ENCODE results near the gene GEMIN7. TPM values are rescaled to one million over a fixed set of nuclear protein-coding genes. Genes with fewer than 3 reads are reported as not detected.
A peak's percentile ranks its signal among the peaks of the same experiment; 100 is the strongest.

Gene GEMIN7
- total RNA-seq, 2 experiments from 2014 or later = 35.4 to 35.5 TPM

DNA sequence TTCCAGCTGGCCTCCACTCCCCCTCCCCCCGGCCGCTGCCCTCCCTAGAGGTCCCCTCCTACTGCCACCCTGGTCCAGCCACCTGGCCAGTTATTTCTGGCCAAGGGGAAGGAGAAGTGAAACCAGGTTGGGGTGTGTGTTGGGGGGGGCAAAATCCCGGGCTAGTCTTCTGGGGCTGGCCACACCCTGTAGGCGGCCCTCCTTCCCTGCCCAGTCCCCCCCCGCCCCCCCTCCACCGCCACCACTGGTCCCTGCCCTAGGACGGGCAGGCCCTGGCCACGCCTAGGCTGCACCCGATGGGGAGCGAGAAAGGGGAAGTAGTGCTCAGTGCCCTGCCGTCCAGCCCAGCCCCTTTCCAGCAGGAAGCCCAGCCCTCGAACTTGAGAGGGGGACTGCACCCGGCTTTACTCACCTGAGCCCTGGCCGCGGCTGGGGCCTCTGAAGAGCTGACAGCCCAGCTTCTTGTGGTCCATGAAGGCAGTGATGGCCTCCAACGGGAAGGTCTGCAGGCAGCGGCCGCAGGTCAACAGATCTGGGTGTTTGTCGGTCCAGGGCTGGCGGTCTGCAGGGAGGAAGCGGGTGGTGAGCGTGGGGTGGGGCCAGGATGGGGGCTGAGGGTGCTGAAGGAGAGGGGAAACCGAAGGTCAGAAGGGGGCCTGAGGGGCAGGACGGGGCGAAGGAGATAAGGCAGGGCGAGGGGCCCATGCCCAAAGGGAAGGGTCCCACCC is 3.6 kb upstream of the GEMIN7 start:
- ChIA-PET POLR2A (interaction anchor here (0.9 kb wide), 1 partner anchor 16 kb away, joined by 4 read pairs; no protein-coding TSS in a partner anchor), CTCF (interaction anchor here (0.6 to 1.1 kb wide), 3 partner anchors 16 to 567 kb away, joined by 3 read pairs; no protein-coding TSS in a partner anchor)
- ATAC-seq (peak; percentile 20), DNase-seq (peak; percentile 61)
- Mint-ChIP-seq H3K27ac (peak overlapping the region; percentile 31), H3K36me3 (ENCODE audit: low read depth) (peaks cover 6% of the 10 kb centered on the region), H3K27me3 (no peaks in the 10 kb centered on the region), H3K9me3 (ENCODE audit: low read depth) (no peaks in the 10 kb centered on the region), H3K4me1 (peaks cover 28% of the 10 kb centered on the region), H3K4me3 (peak overlapping the region; percentile 77)
- intact Hi-C loops (cut with DNase I, micrococcal nuclease) = loop anchor here (1.0 to 5.0 kb wide), 9 partner anchors 52 to 913 kb away; partner anchors contain the start of genes BLOC1S3 (in 1 of the 2), CLPTM1 (in 1 of the 2), MARK4 (in 1 of the 2) and TOMM40 (in 1 of the 2)

DNA sequence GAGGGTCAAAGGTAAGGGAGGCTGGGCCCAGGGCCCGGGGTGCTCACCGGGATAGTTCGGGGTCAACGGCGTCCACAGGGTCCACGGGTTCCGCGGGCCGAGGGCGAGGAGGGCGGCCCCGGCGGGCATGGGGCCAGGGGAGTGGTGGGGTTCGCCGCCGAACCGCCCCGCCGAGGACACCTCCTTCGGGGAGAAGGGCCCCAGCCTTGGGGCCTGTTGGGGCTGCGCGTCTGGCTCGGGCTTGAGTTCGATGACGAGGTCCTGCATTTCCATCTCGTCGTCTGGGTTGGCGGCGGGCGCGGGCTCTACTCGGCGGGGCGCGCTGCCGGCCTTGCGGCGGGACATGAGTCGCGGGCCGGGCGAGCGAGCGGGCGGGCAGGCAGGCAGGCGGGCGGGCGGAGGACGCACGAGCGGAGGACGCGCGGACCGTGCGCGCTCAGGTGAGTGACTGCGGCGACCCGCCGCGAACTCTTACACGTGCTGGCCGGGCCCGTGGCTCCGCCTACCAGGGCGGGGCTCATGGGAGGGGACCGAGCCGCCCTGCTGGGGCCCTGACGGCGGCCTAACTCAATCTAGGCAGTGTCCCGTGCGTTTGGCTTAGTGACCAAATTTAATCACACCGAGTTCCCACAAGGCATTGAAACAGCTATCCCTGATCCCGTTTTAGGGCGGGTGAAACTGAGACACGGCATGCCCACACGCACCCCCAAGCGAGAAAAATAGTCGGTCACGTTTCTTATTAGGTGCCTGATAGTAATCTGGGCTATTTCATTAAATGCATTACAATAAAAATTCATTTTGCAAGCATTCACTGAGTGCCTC is 2.8 kb upstream of the GEMIN7 start, which contains the start of gene ZNF296:
Gene ZNF296 (minus strand): TSS at position 450 of the 822 bp plus-strand sequence. CDS start 105 bp downstream, at position 345.
- H3K27me3 Mint-ChIP-seq = no peaks in the 10 kb centered on the region
- H3K36me3 Mint-ChIP-seq (ENCODE audit: low read depth) = peaks cover 9% of the 10 kb centered on the region
- intact Hi-C loops (cut with DNase I, micrococcal nuclease) = loop anchor here (1.0 to 5.0 kb wide), 9 partner anchors 51 to 914 kb away; partner anchors contain the start of genes BLOC1S3 (in 1 of the 2), CLPTM1 (in 1 of the 2), MARK4 (in 1 of the 2) and TOMM40 (in 1 of the 2)
- H3K27ac Mint-ChIP-seq = peak within 1 kb of the TSS; percentile 83
- H3K9me3 Mint-ChIP-seq (ENCODE audit: low read depth) = no peaks in the 10 kb centered on the region
- ATAC-seq (peak; percentile 82), DNase-seq (peak; percentile 90)
- H3K4me1 Mint-ChIP-seq = peaks cover 33% of the 10 kb centered on the region
- peak within 1 kb of the TSS; percentile 77 for H3K4me3 Mint-ChIP-seq
- CTCF ChIA-PET = no interaction called here
- POLR2A ChIA-PET = no interaction called here

DNA sequence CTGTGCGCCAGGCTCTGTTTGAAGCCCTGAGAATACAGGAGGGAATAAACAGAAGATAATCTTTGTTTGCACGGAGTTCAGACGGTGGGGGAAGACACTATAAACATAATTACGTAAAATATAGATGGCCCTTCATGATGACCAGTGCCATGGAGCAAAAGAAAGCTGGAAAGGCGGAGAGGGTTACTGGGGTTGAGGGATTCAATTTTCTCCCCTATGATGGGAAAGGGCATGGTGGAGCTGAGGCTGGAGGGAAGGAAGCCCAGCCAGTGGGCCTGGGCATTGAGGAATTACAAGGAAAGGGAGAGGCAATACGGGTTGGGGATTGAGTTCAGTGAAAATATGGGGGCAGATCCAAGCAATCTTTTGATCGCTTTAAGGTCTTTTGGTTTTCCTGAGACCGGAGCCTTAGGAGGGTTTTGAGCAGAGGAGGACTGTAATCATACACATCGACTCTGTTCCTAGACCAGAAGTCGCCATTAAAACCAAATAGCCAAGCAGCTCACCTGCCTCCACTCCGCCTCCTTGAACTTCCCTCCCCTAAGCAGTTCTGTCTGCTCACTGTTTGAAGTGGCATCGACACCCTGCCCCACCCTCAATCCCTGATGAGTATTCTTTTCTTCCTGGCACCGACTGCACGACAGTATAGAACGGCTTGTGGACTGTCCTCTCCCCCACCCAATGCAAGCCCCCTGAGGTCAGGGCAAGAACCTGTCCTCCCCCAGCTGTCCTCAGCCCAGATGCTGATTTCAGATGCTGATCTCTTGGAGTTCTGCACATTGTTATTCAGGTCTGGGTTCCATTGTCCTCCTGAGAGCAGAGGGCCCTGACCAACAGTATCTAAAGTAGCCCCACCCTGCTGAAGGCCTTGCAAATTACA is 2.0 kb upstream of the GEMIN7 start:
- ChIA-PET CTCF (no interaction called here), POLR2A (no interaction called here)
- H3K4me3 Mint-ChIP-seq = peak overlapping the region; percentile 77
- peaks cover 17% of the 10 kb centered on the region for H3K36me3 Mint-ChIP-seq (ENCODE audit: low read depth)
- no peak for DNase-seq
- peaks cover 40% of the 10 kb centered on the region for H3K4me1 Mint-ChIP-seq
- no peaks in the 10 kb centered on the region for H3K27me3 Mint-ChIP-seq
- peak overlapping the region; percentile 83 for H3K27ac Mint-ChIP-seq
- no peak for ATAC-seq
- intact Hi-C loops (cut with DNase I, micrococcal nuclease) = loop anchor here (1.0 to 5.0 kb wide), 9 partner anchors 50 to 915 kb away; partner anchors contain the start of genes BLOC1S3 (in 1 of the 2), CLPTM1 (in 1 of the 2), MARK4 (in 1 of the 2) and TOMM40 (in 1 of the 2)
- no peaks in the 10 kb centered on the region for H3K9me3 Mint-ChIP-seq (ENCODE audit: low read depth)

DNA sequence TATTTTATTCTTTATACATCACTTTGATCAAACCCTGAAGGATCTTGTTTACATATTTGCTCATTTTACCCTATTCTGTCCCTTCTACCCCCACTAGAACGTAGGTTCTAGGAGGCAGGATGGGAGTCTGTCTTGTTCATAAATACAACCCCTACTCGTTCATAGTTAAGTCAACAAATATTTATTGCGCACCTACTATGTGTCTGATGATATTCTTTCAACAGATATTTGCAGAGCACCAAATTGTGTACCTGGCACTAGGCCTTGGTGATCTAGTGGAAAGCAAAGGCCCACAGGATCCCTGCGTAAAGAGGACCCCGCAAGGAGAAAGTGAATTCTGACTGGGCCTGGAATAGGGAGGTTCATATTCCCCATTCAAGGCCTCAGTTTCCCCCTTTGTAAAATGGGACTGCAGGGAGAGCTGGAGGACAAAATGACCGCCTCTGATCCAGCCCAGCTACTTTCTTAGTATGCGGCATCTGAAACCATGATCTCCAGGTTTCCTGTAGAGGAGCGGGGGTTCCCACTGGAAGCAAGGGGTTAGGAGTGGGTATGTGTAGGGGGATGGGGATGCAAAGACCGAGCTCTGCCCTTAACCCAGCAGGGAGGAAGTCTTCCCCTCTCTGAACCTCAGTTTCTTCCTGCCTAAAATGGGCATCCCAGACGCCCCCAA is 534 bp upstream of the GEMIN7 start:
- peaks cover 22% of the 10 kb centered on the region for H3K36me3 Mint-ChIP-seq (ENCODE audit: low read depth)
- H3K4me3 Mint-ChIP-seq = peak overlapping the region; percentile 99
- no peak for DNase-seq
- ChIA-PET POLR2A (interaction anchor here (0.5 to 0.6 kb wide), 2 partner anchors 17 to 100 kb away, joined by 3 read pairs; partner anchors contain the start of genes BLOC1S3 and TRAPPC6A), CTCF (interaction anchor here (2.7 kb wide), 1 partner anchor 14 kb away, joined by 12 read pairs; the partner anchor contains the start of gene PPP1R37)
- H3K27ac Mint-ChIP-seq = peak overlapping the region; percentile 60
- no peaks in the 10 kb centered on the region for H3K9me3 Mint-ChIP-seq (ENCODE audit: low read depth)
- peak; percentile 5 for ATAC-seq
- intact Hi-C loops (cut with DNase I, micrococcal nuclease) = loop anchor here (1.0 to 5.0 kb wide), 10 partner anchors 13 to 916 kb away; partner anchors contain the start of genes BLOC1S3 (in 2 of the 2), TRAPPC6A (in 2 of the 2), CLASRP (in 1 of the 2) and RELB (in 1 of the 2)
- H3K4me1 Mint-ChIP-seq = peaks cover 43% of the 10 kb centered on the region
- H3K27me3 Mint-ChIP-seq = no peaks in the 10 kb centered on the region

DNA sequence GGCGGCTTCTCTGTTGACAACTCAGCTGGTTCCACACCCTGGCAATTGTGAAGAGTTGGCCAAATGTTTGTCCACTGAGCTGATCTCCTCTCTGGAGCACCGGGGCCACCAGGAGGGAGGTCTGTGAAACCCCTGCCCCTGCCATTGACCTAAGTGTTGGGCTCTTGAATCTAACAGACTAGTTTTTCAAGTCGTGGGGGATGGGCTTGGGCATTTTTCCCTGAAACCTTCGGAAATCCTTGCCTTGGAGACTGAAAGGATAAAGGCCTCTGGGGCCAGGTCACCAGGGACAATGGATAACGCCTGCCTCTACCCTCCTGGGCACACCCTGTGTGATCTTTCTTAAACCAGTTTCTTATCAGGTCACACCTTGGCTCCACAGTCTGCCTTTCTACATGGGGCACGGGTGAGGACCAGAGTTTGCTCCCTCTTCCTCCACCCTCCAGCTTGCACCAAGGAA is 881 bp downstream of the GEMIN7 start:
- H3K27ac Mint-ChIP-seq = peak overlapping the region; percentile 88
- ChIA-PET CTCF (interaction anchor here (0.7 to 2.7 kb wide), 4 partner anchors 9 to 101 kb away, joined by 3 to 12 read pairs (median 4); partner anchors contain the start of gene PPP1R37), POLR2A (interaction anchor here (0.9 to 1.2 kb wide), 2 partner anchors 12 to 91 kb away, joined by 3 to 5 read pairs; partner anchors contain the start of gene PPP1R37)
- H3K4me1 Mint-ChIP-seq = peaks cover 39% of the 10 kb centered on the region
- peak overlapping the region; percentile 99 for H3K4me3 Mint-ChIP-seq
- H3K27me3 Mint-ChIP-seq = no peaks in the 10 kb centered on the region
- H3K36me3 Mint-ChIP-seq (ENCODE audit: low read depth) = peaks cover 23% of the 10 kb centered on the region
- DNase-seq = peak; percentile 25
- no peaks in the 10 kb centered on the region for H3K9me3 Mint-ChIP-seq (ENCODE audit: low read depth)
- no peak for ATAC-seq
- intact Hi-C loops (cut with DNase I, micrococcal nuclease) = loop anchor here (1.0 to 5.0 kb wide), 10 partner anchors 11 to 918 kb away; partner anchors contain the start of genes BLOC1S3 (in 2 of the 2), TRAPPC6A (in 2 of the 2), CLASRP (in 1 of the 2) and RELB (in 1 of the 2)

DNA sequence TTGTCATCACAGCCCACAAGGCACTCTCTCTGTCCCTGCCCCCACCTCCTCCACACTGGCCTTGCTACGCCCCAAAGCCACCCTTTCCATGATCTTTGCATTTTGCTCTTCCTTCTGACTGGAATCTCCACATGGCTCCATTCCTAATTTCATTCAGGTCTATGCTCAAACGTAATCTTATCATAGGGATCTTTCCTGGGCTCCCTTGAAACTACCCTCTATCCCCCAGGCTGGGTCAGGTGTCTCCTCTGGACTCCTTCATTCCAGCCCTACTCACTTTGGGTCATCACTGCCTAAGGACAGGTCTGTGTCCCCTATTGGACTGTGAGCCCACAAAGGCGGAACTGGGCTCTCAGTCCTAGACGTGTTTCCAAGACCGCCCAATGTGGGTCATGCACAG is 3.1 kb downstream of the GEMIN7 start:
- Mint-ChIP-seq H3K9me3 (ENCODE audit: low read depth) (no peaks in the 10 kb centered on the region), H3K4me1 (peaks cover 35% of the 10 kb centered on the region), H3K27ac (no peak overlapping the region), H3K27me3 (no peaks in the 10 kb centered on the region), H3K4me3 (no peak overlapping the region), H3K36me3 (ENCODE audit: low read depth) (peaks cover 29% of the 10 kb centered on the region)
- intact Hi-C loops (cut with DNase I, micrococcal nuclease) = no loop called here
- no peak for DNase-seq
- ChIA-PET CTCF (no interaction called here), POLR2A (no interaction called here)
- no peak for ATAC-seq

DNA sequence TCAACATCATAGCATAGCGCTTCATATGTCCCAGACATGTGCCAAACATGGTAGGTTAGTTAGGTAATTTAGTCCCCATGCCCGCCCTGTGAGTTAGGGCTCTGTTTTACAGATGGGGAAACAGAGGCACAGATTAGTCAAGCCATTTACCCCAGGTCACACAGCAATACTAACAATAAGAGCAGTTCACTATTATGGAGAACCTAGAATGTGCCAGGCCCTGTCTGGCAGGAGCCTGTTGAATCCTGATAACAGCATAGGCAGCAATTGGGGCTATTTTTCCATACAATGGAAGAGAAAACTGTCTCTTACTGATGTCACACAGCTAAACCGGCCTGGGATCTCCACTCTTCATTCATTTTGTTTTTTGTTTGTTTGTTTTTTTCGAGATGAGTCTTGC is 7.4 kb downstream of the GEMIN7 start:
- H3K9me3 Mint-ChIP-seq (ENCODE audit: low read depth) = no peaks in the 10 kb centered on the region
- DNase-seq (no peak), ATAC-seq (no peak)
- no peak overlapping the region for H3K4me3 Mint-ChIP-seq
- intact Hi-C loops (cut with DNase I, micrococcal nuclease) = no loop called here
- peaks cover 41% of the 10 kb centered on the region for H3K36me3 Mint-ChIP-seq (ENCODE audit: low read depth)
- ChIA-PET POLR2A (no interaction called here), CTCF (no interaction called here)
- no peak overlapping the region for H3K27ac Mint-ChIP-seq
- peaks cover 31% of the 10 kb centered on the region for H3K4me1 Mint-ChIP-seq
- no peaks in the 10 kb centered on the region for H3K27me3 Mint-ChIP-seq

DNA sequence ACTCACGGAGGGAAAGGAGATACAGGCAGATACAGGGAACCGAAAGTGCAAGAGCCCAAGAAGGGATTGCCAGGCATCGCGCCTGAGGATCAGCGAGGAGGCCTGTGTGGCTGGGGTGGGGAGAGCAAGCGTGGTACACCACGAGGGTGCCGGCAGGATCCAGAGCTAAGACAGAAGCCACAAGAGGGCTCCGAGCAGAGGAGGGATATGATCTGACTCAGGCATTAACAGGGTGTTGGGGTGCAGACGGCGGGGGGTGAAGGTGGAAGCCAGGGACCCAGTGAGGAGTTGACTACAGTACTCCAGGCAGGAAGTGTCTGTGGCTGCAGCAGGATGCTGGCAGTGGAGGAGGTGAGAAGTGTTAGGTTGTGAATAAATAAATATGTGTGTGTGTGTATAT is 8.5 kb downstream of the GEMIN7 start:
- H3K9me3 Mint-ChIP-seq (ENCODE audit: low read depth) = no peaks in the 10 kb centered on the region

DNA sequence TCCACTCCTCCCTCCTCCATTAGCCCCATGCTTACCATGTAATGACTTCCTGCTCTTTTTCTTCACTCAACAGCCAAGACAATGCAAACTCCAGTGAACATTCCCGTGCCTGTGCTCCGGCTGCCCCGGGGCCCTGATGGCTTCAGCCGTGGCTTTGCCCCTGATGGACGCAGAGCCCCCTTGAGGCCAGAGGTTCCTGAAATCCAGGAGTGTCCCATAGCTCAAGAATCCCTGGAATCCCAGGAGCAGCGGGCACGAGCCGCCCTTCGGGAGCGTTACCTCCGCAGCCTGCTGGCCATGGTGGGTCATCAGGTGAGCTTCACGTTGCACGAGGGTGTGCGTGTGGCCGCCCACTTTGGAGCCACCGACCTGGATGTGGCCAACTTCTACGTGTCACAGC is 11.0 kb downstream of the GEMIN7 start:
- intact Hi-C loops (cut with DNase I, micrococcal nuclease) = loop anchor here (5.0 kb wide), 4 partner anchors 37 to 1257 kb away; partner anchors contain the start of genes POLR1G (in 1 of the 2), PPM1N (in 1 of the 2), PPP1R13L (in 1 of the 2) and PPP5C (in 1 of the 2)
- ATAC-seq (no peak), DNase-seq (no peak)
- H3K9me3 Mint-ChIP-seq (ENCODE audit: low read depth) = no peaks in the 10 kb centered on the region
- POLR2A ChIA-PET = interaction anchor here (1.2 kb wide), 1 partner anchor 88 kb away, joined by 3 read pairs; the partner anchor contains the start of genes BLOC1S3 and TRAPPC6A
- no peaks in the 10 kb centered on the region for H3K27me3 Mint-ChIP-seq
- H3K36me3 Mint-ChIP-seq (ENCODE audit: low read depth) = peaks cover 39% of the 10 kb centered on the region
- H3K27ac Mint-ChIP-seq = no peak overlapping the region
- CTCF ChIA-PET = interaction anchor here (0.7 to 1.5 kb wide), 4 partner anchors 10 to 50 kb away, joined by 3 to 6 read pairs (median 4); no protein-coding TSS in a partner anchor
- H3K4me1 Mint-ChIP-seq = peaks cover 42% of the 10 kb centered on the region
- H3K4me3 Mint-ChIP-seq = no peak overlapping the region

More for the DNA sequence above, 8.5 kb downstream of the GEMIN7 start:
- ATAC-seq (peak; percentile 30), DNase-seq (peak; percentile 65)
- Mint-ChIP-seq H3K4me1 (peaks cover 24% of the 10 kb centered on the region), H3K27me3 (no peaks in the 10 kb centered on the region), H3K36me3 (ENCODE audit: low read depth) (peaks cover 33% of the 10 kb centered on the region), H3K4me3 (peak overlapping the region; percentile 32), H3K27ac (peak overlapping the region; percentile 82)
- CTCF ChIA-PET = interaction anchor here (0.6 kb wide), 1 partner anchor 11 kb away, joined by 3 read pairs; no protein-coding TSS in a partner anchor
- POLR2A ChIA-PET = no interaction called here
- intact Hi-C loops (cut with DNase I, micrococcal nuclease) = no loop called here
